Right renal cortex interstitium (tissue), 3 donors: ENCODE results near the gene TBL3. TPM values are rescaled to one million over a fixed set of nuclear protein-coding genes. Genes with fewer than 3 reads are reported as not detected.
A peak's percentile ranks its signal among the peaks of the same experiment; 100 is the strongest.
"Not testable (repeated sequence)": the region's sequence is repeated elsewhere in the genome, so short reads cannot be mapped to it uniquely, and the experiment has no call there.

ENCODE experiments used
- DNase-seq, 3 donors: peaks; one replicate each; pipeline ENCODE4 v3.0.0-alpha.2; 2013; ENCODE audit warnings: low read depth in 3 of 3, low spot score in 2 of 3
- polyA plus RNA-seq, 3 donors: library from polyadenylated mRNA; unstranded; fragments of 120-200 nt; gene quantifications; one replicate each; pipeline ENCODE4 v1.2.1, GENCODE V29; 2013; ENCODE audit not compliant: insufficient read length in 3 of 3

TBL3 gene
- polyA plus RNA-seq: 10 to 100 TPM; 27.4 to 34.3 (median 32.0) TPM

DNA sequence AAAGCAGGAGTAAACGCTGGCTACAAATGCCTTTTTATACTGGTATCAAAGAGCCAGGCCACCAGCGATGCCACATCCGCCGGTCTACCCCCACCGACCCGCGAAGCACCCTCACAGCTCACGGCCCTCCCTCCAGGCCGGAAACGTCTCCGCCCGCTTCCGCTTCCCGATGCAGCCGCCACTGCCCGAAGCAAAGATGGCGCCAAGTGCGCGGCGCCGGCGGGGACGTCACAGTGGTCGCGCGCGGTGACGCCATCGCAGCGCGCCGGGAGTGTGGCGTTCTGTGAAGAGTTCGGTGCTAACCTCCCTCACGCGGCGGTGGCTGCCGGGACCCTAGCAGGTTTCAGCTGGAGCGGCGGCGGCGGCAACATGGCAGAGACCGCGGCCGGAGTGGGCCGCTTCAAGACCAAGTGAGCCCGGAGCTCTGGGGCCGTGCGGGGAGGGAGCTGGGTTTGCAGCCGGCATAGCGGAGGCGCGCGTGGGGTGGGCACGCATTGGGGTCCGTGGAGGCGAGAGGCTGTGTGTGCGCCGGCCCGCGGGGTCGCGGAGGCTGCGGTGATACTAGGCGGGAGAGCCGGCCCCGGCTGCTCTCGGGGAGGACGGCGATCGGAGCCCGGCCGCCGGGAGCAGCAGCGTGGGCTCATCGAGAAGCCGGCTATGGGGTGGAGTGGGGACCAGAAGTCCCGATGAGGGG is at the start of gene TBL3:
Gene TBL3, plus strand, starts transcription at position 258 of the 694 bp plus-strand sequence. Its CDS starts 112 bp downstream, at position 370.
- DNase-seq: peak in 2 of 3 donors; percentile 83 to 86

DNA sequence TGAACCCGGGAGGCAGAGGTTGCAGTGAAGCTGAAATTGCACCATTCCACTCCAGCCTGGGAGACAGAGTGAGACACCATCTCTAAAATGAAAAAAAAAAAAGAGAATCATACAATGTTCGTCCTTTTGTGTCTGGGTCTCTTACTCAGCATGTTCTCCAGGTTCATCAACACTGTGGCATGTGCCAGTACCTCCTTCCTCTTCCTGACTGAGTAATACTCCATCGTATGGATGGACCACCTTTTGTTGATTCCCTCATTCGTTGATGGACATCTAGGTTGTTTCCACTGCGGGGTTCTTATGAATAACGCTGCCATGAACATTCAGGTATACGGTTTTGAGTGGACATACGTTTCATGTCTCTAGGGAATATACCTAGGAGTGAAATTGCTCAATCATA is 49.5 kb upstream of the TBL3 start:
- no peak for DNase-seq

DNA sequence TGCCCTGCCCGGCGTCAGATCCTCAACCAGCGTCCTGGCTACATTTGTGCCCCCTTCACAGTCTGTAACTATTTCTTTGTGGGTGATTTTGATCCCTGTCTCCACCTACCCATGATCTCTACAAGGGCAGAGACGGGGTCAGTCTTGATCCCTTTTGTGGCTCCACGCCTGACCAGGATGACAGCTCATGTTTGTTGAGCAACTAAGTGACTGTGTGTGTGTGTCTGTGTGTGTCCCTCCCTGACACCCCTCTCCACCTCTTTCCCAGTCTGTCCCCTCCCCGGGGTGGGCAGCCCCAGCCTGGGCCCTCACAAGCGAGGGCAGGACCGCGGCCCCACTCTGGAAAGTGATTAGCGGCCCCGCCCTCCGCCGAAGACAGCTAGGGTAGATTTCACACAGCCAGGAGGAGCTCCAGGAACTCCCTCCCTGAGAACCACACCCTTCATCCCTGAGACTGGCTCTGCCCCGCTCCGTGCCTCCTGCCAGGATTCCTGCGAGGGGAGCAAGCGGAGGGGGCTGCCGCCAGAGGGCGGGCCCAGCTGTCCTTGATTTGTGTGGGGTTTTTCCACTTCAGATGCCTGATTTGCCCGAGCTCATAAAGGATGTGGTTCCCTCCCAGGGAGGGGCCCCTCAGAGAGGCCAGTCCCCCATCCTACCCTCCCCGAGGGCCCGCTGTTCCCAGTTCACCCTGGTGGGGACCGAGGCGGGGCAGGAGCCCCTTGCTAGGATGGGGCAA is 48.4 kb upstream of the TBL3 start:
- no peak for DNase-seq

DNA sequence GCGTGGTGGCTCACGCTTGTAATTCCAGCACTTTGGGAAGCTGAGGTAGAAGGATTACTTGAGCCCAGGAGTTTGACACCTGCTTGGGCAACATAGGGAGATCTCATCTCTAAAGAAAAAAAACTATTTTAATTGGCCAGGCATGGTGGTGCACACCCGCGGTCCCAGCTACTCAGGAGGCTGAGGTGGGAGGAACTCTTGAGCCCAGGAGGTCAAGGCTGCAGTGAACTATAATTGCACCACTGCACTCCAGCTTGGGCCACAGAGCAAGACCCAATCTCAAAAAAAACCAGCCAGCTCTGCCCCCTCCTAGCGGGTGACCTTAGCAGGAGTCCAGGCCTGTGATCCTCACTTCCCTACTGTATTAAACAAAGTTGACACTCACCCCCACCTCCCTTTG is 47.8 kb upstream of the TBL3 start:
- no peak for DNase-seq

DNA sequence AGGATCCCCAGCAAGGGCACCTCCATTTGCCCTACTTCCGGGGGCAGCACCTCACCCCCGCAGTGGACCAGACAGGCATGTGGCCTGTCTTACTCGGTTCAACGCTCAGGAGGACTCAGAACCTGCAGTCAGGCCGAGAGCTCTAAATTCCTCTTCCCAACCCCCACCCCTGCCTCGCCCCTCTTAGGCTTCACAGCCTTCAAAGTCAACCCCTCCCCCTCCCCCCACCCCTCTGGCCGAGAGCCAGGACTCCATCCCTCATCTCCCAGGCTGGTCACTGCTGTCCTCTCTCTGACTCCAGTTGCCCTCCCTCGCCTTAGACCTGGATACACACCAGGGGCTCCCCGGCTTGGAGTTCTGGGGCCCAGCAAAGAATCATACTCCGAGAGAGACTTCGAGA is 45.6 kb upstream of the TBL3 start:
- no peak for DNase-seq

DNA sequence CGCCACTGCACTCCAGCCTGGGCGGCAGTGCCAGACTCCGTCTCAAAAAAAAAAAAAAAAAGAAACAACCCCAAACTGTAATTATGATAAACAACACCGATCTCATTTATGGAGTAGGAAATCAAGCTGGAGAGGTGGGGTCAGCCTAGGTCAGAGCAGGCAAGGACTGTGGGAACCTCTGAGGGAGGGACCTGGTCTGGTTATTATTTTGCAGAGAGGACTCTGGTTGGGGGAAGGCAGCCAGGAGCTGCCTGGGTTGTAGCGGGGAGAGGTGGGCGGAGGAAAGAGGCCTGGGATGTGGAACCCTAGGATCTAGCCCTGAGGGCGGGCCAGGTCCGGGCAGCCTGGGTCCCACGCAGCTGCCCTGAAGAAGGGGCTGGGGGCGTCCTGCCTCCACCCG is 42.7 kb upstream of the TBL3 start:
- no peak for DNase-seq

DNA sequence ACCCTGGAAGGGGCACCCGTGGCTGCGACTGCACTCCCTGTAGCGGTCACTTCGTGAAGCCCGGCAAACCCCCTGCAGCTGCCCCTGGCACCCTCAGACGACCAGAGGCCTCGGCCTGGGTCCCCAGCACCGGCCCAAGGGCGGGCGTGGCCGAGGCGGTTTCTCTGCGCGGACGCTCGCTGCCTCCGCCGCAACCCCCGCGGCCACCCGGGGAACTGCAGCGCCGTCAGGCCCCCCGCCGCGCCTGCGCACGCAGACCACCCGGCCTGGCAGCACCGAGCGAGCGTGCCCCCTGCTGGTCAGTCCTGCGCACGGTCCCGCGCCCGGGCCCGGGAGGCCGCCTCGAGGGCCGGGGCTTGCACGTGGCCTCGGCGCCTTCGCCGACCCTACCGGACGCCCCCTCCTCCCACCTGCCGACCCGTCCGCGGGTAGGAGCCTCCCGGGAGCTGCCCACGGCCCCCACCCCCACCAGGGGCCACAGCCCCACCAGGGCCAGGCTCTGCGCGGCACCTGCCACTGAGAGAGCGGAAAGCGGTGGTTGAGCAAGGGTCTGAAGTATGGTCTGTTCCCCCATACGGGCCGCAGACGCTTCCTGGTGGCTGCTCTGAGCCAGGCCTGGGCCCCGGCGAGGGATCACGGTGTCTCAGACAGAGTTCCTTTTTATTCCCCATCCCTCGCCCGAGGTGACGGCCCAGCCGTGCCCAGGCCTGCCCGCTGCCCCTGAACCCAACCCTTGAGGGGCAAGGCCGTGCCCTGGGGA is 42.1 kb upstream of the TBL3 start:
- peak; percentile 53 to 69 (median 66) for DNase-seq

DNA sequence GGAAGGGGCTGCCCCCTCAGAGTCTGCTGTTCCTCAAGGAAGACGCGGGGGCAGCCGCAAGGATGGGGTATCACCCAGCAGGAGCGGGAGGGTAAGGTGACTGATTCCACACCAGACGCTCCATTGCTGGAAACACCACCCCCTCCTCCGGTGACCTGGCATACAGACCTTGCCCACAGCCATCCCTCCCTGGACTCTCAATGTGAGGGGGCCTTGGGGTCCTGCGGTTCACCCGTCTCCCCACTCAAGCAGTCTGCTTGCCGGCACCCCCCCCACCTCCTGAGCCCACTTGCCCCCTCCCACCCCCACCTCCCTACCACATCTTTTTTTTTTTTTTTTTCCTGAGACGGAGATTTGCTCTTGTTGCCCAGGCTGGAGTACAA is 41.5 kb upstream of the TBL3 start:
- DNase-seq: no peak

DNA sequence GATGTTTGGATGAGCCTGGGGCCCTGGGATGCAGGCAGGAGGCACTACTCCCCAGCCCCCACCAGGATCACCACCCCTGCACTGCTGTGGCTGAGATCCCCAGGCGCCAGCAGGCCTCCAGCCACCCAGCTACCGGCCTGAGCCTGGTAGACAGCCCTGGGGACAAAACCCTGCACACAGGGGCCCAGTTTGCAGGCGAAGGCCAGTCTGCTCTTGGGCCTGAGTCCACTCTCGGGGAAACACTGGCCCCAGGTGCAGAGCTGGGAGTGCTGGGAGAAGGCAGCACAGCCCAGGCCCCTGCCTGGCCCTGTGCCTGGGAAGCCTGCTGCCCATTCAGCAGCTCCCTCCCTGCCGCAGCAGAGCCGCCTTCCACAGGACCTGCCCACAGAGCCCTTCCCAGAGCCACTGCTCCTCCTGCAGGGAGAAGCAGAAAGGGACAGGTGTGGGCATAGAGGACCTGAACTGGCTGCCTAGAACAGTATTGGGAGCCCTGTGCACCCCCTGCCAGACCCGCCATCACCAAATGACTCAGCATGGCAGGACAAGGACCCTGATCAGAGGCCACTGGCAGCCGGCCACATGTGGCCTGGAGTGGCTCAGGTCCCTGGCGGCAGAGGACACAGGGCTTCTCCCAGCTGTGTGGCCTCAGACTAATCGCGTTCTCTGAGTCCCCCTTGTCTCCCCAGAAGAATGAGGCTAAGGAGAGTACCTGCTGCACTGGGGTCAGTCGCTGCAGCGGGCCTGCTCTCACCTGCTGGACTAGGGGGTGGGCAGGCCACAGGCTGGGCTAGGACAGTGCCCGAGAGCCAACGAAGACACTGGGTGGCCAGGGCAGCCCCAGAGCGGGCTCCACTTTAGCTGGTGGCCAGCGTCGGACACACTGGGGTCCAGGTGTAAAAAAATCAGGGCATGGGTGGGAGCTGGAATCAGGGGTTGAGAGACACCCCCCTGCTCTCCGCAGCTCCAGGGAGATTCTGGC is 39.5 kb upstream of the TBL3 start:
- no peak for DNase-seq

DNA sequence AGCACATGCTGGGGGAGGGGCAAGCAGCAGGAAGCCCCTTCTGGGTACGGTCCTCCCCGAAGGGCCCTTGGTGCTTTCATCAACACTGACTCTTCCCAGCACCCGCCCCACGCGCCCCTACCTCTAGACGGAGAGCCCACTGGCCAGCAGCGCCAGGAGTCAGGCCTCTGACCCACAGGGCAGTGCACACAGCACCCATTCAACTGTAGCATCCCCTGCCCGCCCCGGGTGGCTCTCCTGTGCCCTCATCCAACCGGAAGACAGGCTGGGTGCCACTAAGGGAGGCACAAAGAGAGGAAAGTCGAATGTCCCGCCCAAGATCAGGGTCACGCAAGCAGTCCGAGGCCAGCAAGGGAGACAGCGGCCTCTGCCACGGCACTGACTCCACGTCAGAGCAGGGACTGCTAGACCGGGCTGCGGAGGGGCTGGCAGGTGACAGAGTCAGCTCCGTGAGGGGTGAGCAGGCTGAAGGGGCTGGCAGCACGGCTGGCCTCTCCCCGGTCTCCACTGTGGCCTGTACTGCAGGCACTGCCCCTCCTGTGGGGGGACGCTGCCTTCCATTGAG is 38.7 kb upstream of the TBL3 start:
- no peak for DNase-seq

DNA sequence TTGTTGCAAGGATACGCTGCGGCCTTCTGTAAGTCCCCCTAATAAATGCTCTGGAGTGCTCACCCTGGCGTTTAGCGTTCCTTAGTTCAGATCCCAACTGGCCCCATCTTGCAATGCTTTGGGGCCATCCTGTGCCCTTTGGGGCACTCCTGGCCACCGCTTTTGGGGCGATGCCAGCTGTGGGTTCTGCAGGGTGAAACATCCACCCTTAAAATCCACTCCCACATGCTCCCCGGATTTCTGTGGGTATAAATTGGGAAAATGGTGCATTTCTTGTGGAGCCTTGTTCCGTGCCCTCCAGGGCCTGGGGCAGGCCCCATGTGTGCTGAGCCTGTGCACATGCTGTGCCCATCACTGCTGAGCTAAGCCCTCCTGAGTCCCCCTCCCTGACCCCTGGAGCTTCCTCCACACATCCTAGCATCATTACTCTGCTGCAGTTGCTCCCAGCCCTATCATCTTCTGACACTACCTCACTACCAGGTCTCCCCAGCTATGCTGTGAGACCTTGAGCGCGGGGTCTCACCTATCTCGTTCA is 34.8 kb upstream of the TBL3 start:
- no peak for DNase-seq

DNA sequence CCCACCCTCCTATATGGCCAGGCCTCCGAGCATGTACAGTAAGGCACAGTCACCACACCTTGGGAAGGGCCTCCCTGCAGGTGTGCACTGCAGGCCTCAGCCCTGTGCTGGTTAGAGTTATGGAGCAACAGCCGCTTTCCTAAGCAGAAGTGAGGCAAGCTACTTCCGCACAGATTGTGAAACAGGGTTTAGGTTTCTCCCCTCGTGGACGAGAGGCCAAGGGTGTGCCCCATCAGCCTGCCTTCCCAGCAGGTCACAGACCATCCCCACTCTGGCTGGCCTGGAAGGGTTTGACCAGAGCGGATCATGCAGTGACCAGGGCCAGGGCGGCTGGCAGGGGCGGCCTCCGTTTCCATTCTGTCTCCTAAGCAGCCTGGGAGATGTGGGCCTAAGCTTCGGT is 33.5 kb upstream of the TBL3 start:
- no peak for DNase-seq

DNA sequence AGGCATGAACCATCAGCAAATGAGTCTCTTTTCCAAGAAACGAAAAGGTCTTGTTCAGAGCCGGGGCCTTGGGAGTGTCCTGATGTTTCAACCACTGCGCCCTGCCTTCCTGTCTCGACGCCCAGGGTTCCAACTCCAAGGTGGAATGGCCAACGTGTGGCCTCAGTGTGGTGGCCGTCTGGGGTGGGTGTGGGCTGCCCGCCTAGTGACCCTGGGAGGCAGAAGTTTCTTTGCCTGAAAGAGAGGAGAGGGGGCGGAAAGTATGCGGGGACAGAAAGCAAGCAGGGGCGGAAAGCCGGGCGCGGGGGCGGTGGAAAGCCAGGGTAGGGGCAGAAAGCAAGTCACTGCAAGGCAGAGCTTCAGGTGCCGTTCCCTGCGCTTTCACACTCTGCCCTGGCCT is 32.9 kb upstream of the TBL3 start:
- DNase-seq: no peak

DNA sequence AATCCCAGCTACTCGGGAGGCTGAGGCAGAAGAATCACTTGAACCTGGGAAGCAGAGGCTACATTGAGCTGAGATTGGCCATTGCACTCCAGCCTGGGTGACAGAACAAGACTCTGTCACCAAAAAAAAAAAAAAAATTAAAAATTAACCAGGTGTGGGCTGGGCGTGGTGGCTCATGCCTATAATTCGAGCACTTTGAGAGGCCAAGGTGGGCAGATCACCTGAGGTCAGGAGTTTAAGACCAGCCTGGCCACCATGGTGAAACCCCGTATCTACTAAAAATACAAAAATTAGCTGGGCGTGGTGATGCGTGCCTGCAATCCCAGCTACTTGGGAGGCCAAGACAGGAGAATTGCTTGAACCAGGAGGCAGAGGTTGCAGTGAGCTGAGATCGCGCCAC is 32.0 kb upstream of the TBL3 start:
- DNase-seq: not testable (repeated sequence)

DNA sequence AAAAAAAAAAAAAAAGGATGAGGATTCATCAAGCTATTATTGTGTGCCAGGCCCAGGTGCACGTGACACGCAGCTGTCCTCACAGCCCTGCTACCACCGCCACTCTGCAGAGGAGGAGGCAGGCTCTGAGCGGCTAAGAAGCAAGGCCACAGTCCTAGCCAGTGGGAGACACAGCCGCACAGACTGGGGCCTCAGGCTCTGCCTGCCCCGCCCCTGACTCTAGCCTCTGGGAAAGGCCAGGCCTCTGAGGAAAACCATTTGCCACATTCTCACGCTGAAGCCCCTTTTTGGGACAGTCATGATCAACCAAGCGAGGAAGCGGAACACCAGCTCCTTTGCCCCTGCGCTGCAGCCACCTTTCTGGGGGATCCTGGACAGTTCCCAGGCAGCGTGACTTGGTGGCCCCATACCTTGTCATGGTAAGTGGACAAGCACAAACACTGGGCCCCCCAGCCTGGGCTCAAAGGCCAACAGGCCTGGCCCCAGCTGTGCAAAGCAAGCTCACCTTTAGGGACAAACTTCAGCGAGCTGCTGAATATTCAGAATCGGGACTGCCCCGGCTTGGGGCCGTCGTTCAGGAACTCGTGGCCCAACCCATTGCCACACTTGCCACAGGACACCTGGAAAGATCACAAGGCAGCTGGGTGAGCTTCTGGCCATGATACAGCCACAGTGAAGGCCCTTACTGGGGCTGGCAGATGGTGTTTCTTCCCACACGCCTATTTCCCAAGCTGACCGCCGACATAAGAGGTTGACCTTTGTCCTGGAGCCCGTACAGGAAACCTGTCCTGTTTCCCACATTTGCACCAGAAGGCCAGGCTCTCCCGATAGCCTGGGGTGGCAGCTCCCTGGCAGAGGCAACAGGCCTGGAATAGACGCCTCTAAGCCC is 31.3 kb upstream of the TBL3 start:
- no peak for DNase-seq

DNA sequence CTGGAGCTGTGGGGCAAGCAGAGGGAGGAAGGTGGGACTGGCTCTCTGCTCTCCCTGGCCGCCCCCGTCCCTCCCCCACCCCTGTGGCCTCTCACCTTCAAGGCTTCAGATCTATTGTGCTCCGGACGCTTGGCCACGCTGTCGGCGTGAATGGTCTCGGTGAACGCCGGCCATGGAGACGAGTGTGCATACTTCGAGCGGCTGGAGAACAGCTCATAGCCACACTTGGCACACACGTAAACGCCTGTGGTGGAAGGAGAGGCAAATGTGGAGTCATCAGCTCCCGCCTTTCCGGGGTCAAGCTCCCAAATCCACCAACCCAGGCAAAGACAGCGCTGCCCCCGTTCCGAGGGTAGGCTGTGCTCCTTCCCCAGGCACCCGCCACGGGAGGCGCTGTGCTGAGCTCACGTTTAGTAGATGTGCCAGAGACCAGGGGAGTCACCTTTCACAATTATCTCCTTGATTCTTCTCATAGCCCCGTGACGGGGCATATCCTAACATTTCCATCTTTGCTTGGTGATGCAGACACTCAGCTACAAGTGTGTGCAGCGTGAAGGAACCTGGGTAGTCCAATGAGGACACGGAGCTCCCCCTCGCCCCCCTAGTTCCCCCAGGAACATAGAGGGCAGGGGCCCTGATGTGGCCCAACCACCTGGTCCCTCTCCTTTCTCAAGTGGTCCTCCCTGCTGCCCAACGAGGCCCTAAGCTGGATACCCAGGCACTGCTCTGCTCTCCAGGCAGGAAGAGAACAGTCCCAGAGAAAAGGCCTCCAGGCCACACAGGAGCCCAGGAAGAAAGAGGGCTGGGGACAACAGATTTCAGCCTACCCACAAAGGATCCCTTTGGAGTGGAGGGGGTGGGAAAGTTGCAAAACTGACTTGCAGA is 30.4 kb upstream of the TBL3 start:
- no peak for DNase-seq

DNA sequence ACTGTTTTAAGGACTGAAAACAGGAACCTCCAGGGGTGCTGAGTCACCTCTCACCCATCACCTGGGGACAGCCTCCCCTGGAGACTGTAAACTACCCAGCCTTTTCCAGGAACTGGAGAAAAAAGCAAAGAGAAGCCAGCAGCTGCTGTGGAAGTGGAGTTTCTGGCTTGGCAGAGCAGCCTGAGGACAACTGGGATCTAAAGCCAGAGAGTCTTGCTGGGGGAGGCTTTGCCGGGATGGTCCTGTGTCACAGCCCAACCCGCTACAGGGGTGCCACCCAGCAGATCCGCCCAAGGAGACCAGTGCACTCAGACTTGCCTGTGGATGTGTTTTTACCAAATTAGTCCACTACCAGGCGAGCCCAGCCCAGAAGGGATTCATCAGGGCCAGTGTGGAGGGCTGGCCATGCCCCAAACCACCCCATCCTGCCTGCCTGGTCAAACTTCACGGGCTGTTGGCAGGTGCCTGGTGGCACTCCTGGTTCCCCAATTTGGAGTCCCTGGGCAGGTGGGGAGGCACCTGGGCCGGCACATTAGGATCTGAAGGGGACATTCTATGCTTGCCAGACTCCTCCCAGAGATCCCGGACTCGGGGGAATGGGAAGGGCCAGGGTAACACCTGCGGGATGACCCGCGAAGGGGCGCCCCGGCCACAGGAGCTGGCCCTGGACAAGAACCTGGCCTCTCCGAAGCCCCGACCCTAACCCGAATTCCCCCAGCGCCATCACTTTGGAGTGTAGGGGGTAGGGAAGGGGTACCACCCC is 29.6 kb upstream of the TBL3 start:
- DNase-seq: no peak
